ENCODE measurements around the gene FABP6. TPM values are rescaled to one million over a fixed set of nuclear protein-coding genes. Genes with fewer than 3 reads are reported as not detected.

FABP6 gene
- total and polyA plus RNA-seq, 9 of the 15 experiments (the other 6 are each of a cell fraction or from before 2014, with no cell fraction given): 0.11 to 0.33 (median 0.21) TPM; not detected in 4

- Histone ChIP-seq H4K20me1 (replicated peaks; ENCODE audit: control insufficient read depth, insufficient read depth, low read length) (no peaks in the 10 kb centered on the region), H3K9me3 (replicated peaks; ENCODE audit: control insufficient read depth, insufficient read depth, low read depth, low read length) (no peaks in the 10 kb centered on the region), H3K4me1 (replicated peaks in 1 of 2; ENCODE audit: control insufficient read depth in 2 of 2, insufficient read depth in 2 of 2, low read length in 2 of 2) (no peaks in the 10 kb centered on the region), H2AFZ (ENCODE audit: low read depth, low read length) (no peak overlapping the region), H3K4me3 (no peak overlapping the region), H3K27ac (ENCODE audit: extremely low read depth, low read depth, low read length) (no peak overlapping the region), H3K79me2 (ENCODE audit: control insufficient read depth, insufficient read depth, low read length) (no peaks in the 10 kb centered on the region), H3K9ac (ENCODE audit: insufficient read depth in 1 of 2, low read depth in 2 of 2, low read length in 2 of 2) (no peak overlapping the region), H3K9me1 (ENCODE audit: control insufficient read depth, insufficient read depth, low read length) (no peaks in the 10 kb centered on the region), H3K27me3 (ENCODE audit: control insufficient read depth in 2 of 2, insufficient read depth in 2 of 2, low read length in 2 of 2) (peaks cover 8 to 22% of the 10 kb centered on the region in 2 experiments; a peak in 3 of 5 replicates), H3K36me3 (ENCODE audit: control insufficient read depth, insufficient read depth, low read length) (no peaks in the 10 kb centered on the region), H3K4me2 (ENCODE audit: insufficient read depth, low read length) (no peak overlapping the region)
- ATAC-seq (no peak), FAIRE-seq (no peak), DNase-seq (ENCODE audit: extremely low read depth in 1 of 4, low spot score in 3 of 4) (no peak)
- in situ Hi-C loops (cut with MboI): no loop called here
- peak; percentile 66; the same call in 1 of the 2 replicates for TF ChIP-seq ZNF24 (IDR thresholded peaks at IDR 0.05)
- TF ChIP-seq ZNF408 (CRISPR knock-in tag; IDR thresholded peaks at IDR 0.05; ENCODE audit: low read depth): no peak
- no peak for TF ChIP-seq SAFB2 (IDR thresholded peaks at IDR 0.05; ENCODE audit: borderline replicate concordance, low read depth, low read length, severe bottlenecking)
- intact Hi-C loops (cut with micrococcal nuclease): no loop called here
- BruUV-seq (replicated peaks): no TSS peak
- ChIA-PET CTCF (ENCODE audit: low intra/inter-chr PET ratio) (interaction anchor here (0.6 kb wide), 1 partner anchor 118 kb away, joined by 3 read pairs; no protein-coding TSS in a partner anchor), POLR2A (interaction anchor here (0.7 kb wide), 1 partner anchor 11 kb away, joined by 4 read pairs; no protein-coding TSS in a partner anchor)
- WGBS (ENCODE audit: insufficient coverage, low coverage, missing lambda C conversion rate): 35% methylated on average over 3 of the region's 3 CpGs
Observed at GRCh38 chr5:160180931-160181330, 48.4 kb upstream of the FABP6 start.

- H3K9ac ChIP-seq (ENCODE audit: insufficient read depth in 1 of 2, low read depth in 2 of 2, low read length in 2 of 2): no peak overlapping the region; a peak in 1 of 4 replicates
- intact Hi-C loops (cut with micrococcal nuclease): no loop called here
- BruUV-seq (replicated peaks): no TSS peak
- POLR2A ChIA-PET: interaction anchor here (0.6 kb wide), 1 partner anchor 14 kb away, joined by 3 read pairs; no protein-coding TSS in a partner anchor
- in situ Hi-C loops (cut with MboI): no loop called here
- H3K36me3 ChIP-seq (ENCODE audit: control insufficient read depth, insufficient read depth, low read length): no peaks in the 10 kb centered on the region
- no peak overlapping the region for H3K4me3 ChIP-seq
- no peaks in the 10 kb centered on the region for H3K79me2 ChIP-seq (ENCODE audit: control insufficient read depth, insufficient read depth, low read length)
- FAIRE-seq: peak; percentile 26
- no peaks in the 10 kb centered on the region for H3K9me1 ChIP-seq (ENCODE audit: control insufficient read depth, insufficient read depth, low read length)
- CTCF ChIA-PET (ENCODE audit: low intra/inter-chr PET ratio): no interaction called here
- H2AFZ ChIP-seq (ENCODE audit: low read depth, low read length): peak overlapping the region; percentile 52; the same call in 1 of the 2 replicates
- H3K4me1 ChIP-seq (replicated peaks in 1 of 2; ENCODE audit: control insufficient read depth in 2 of 2, insufficient read depth in 2 of 2, low read length in 2 of 2): no peaks in the 10 kb centered on the region
- peaks cover 3% of the 10 kb centered on the region; the same call in 1 of the 2 replicates for H3K9me3 ChIP-seq (replicated peaks; ENCODE audit: control insufficient read depth, insufficient read depth, low read depth, low read length)
- peak; percentile 57 for ATAC-seq
- H3K27me3 ChIP-seq (ENCODE audit: control insufficient read depth in 2 of 2, insufficient read depth in 2 of 2, low read length in 2 of 2): peaks cover 2 to 16% of the 10 kb centered on the region in 2 experiments; a peak in 2 of 5 replicates
- peak in 1 of 4 experiments; percentile 39 for DNase-seq (ENCODE audit: extremely low read depth in 1 of 4, low spot score in 3 of 4)
- H3K27ac ChIP-seq (ENCODE audit: extremely low read depth, low read depth, low read length): no peak overlapping the region
- no peaks in the 10 kb centered on the region for H4K20me1 ChIP-seq (replicated peaks; ENCODE audit: control insufficient read depth, insufficient read depth, low read length)
- peak overlapping the region; percentile 9; the same call in 1 of the 2 replicates for H3K4me2 ChIP-seq (ENCODE audit: insufficient read depth, low read length)
- 12% methylated on average over 9 of the region's 9 CpGs for WGBS (ENCODE audit: insufficient coverage, low coverage, missing lambda C conversion rate)
- TF ChIP-seq JUN (IDR thresholded peaks at IDR 0.05; ENCODE audit: borderline replicate concordance, low read depth, low read length): 0 out of 2 replicates have a peak, but pooled peaks have one; percentile 50
- TF ChIP-seq JUN (CRISPR knock-in tag; IDR thresholded peaks at IDR 0.05; ENCODE audit: borderline replicate concordance): no peak
- peak; percentile 77 for TF ChIP-seq RBM25 (IDR thresholded peaks at IDR 0.05; ENCODE audit: low read depth, low read length, severe bottlenecking)
- no peak for TF ChIP-seq PRPF4 (IDR thresholded peaks at IDR 0.05; ENCODE audit: insufficient read depth, low read depth, low read length, poor library complexity, severe bottlenecking)
- no peak for TF ChIP-seq RFX1 (IDR thresholded peaks at IDR 0.05)
- TF ChIP-seq ZHX1 (conservative IDR thresholded peaks at IDR 0.05; ENCODE audit: low read length): no peak
- TF ChIP-seq THRAP3 (IDR thresholded peaks at IDR 0.05; ENCODE audit: borderline replicate concordance): no peak
- TF ChIP-seq HNRNPH1 (optimal IDR thresholded peaks at IDR 0.05; ENCODE audit: low read depth, low read length): no peak
- TF ChIP-seq SMARCB1 (IDR thresholded peaks at IDR 0.05; ENCODE audit: insufficient read length, low read depth): no peak
- no peak for TF ChIP-seq SMAD3 (CRISPR knock-in tag; conservative IDR thresholded peaks at IDR 0.05)
Observed at GRCh38 chr5:160181965-160182622, 47.2 kb upstream of the FABP6 start.

All from K562 (cell line).